NCI-H345 treated with DMSO at 0.1 percent for 48 hours (cell line): ENCODE data around the gene SCNM1.
"Not testable (repeated sequence)": the region's sequence is repeated elsewhere in the genome, so short reads cannot be mapped to it uniquely, and the experiment has no call there.

Experiments
- DNase-seq: peaks from one replicate; lab custom pipeline; 2025; ENCODE audit not compliant: unreplicated experiment; lab: John Stamatoyannopoulos, UW

Gene SCNM1

GRCh38 chr1:151146412-151147131 is 19.4 kb upstream of the SCNM1 start, which contains the start of gene SEMA6C:
SEMA6C (minus strand) TSS chr1:151146631; CDS start chr1:151142621, 4,010 bp downstream.
- DNase-seq: peak; percentile 99

- DNase-seq: no peak
These were observed 18.8 kb upstream of the SCNM1 start for GRCh38 chr1:151147132-151147503.

GRCh38 chr1:151147665-151148064 is 18.3 kb upstream of the SCNM1 start:
- no peak for DNase-seq

GRCh38 chr1:151156515-151156819 is 9.5 kb upstream of the SCNM1 start, which contains the start of gene TNFAIP8L2:
TNFAIP8L2 (plus strand) TSS chr1:151156649; CDS start chr1:151158698, 2,049 bp downstream.
- no peak for DNase-seq

- no peak for DNase-seq
These were observed 8.8 kb upstream of the SCNM1 start for GRCh38 chr1:151157067-151157531.

- no peak for DNase-seq
These were observed 7.6 kb upstream of the SCNM1 start for GRCh38 chr1:151158326-151158725.

GRCh38 chr1:151158751-151159251 is 7.1 kb upstream of the SCNM1 start:
- DNase-seq: no peak

- no peak for DNase-seq
These were observed 6.6 kb upstream of the SCNM1 start for GRCh38 chr1:151159373-151159772.

GRCh38 chr1:151164732-151165280 is 1.1 kb upstream of the SCNM1 start:
- no peak for DNase-seq

GRCh38 chr1:151165281-151165737 is 635 bp upstream of the SCNM1 start:
- DNase-seq: peak; percentile 68

GRCh38 chr1:151166505-151166956 is 587 bp downstream of the SCNM1 start:
- no peak for DNase-seq

GRCh38 chr1:151167116-151167515 is 1.2 kb downstream of the SCNM1 start:
- DNase-seq: no peak

- DNase-seq: no peak
These were observed 5.2 kb downstream of the SCNM1 start for GRCh38 chr1:151171190-151171589.

GRCh38 chr1:151175041-151175741 is 9.2 kb downstream of the SCNM1 start:
- DNase-seq: no peak

- DNase-seq: no peak
These were observed 9.9 kb downstream of the SCNM1 start, which contains the start of gene TMOD4 for GRCh38 chr1:151175863-151176262. TMOD4 (minus strand) TSS chr1:151175981; CDS start chr1:151174875, 1,106 bp downstream.

GRCh38 chr1:151176514-151177045 is 10.6 kb downstream of the SCNM1 start:
- no peak for DNase-seq

- DNase-seq: no peak
These were observed 18.3 kb downstream of the SCNM1 start for GRCh38 chr1:151184211-151184610.

GRCh38 chr1:151187205-151187604 is 21.3 kb downstream of the SCNM1 start:
- DNase-seq: no peak

GRCh38 chr1:151188667-151189066 is 22.7 kb downstream of the SCNM1 start:
- not testable (repeated sequence) for DNase-seq

- DNase-seq: peak; percentile 99
These were observed 23.9 kb downstream of the SCNM1 start, which contains the start of gene VPS72 for GRCh38 chr1:151189637-151190445. VPS72 (minus strand) TSS chr1:151190197; CDS start chr1:151190121, 76 bp downstream.
